ENCODE results near the gene THOC5.

THOC5 gene

GRCh38 chr22:29574762-29575450, 21.3 kb upstream of the THOC5 start:
- Histone ChIP-seq H2BK12ac (ENCODE audit: low read length in 2 of 2) (no peak overlapping the region), H2AK5ac (ENCODE audit: low read length, severe bottlenecking) (no peak overlapping the region), H4K91ac (ENCODE audit: low read length) (no peak overlapping the region), H2AFZ (ENCODE audit: low read depth, low read length) (no peak overlapping the region), H3K23ac (ENCODE audit: low read length in 2 of 2) (no peak overlapping the region), H3K18ac (ENCODE audit: low read depth in 1 of 2, low read length in 2 of 2) (no peak overlapping the region), H3K9ac (ENCODE audit: low read length) (no peak overlapping the region), H3K4me3 (ENCODE audit: insufficient read depth in 1 of 2, low read depth in 1 of 2, low read length in 2 of 2) (no peak overlapping the region), H3K36me3 (ENCODE audit: control insufficient read depth in 1 of 2, insufficient read depth in 2 of 2, low read depth in 1 of 2, low read length in 2 of 2) (peaks cover 3 to 22% of the 10 kb centered on the region in 2 experiments), H3K27me3 (ENCODE audit: control insufficient read depth in 1 of 2, insufficient read depth in 1 of 2, low read length in 2 of 2) (no peaks in the 10 kb centered on the region), H3K14ac (ENCODE audit: low read length in 2 of 2) (no peak overlapping the region), H2BK5ac (ENCODE audit: low read depth, low read length, poor library complexity, severe bottlenecking) (no peak overlapping the region), H4K8ac (ENCODE audit: low read length) (no peak overlapping the region), H3K79me1 (replicated peaks; ENCODE audit: low read length, poor library complexity, severe bottlenecking) (peaks cover 22% of the 10 kb centered on the region), H3K4me2 (ENCODE audit: low read length, poor library complexity, severe bottlenecking) (no peak overlapping the region), H3K4me1 (ENCODE audit: control insufficient read depth, insufficient read depth, low read depth, low read length) (peaks cover 5% of the 10 kb centered on the region), H3K27ac (ENCODE audit: low read length, poor library complexity, severe bottlenecking) (no peak overlapping the region), H2BK120ac (ENCODE audit: low read depth, low read length) (no peak overlapping the region), H2BK15ac (ENCODE audit: low read depth, poor library complexity, severe bottlenecking) (no peak overlapping the region), H3K9me3 (ENCODE audit: control insufficient read depth, low read length) (no peaks in the 10 kb centered on the region), H3K4ac (ENCODE audit: low read depth in 1 of 2, low read length in 2 of 2) (no peak overlapping the region)
- no peak for DNase-seq
- 98% methylated on average over 6 of the region's 7 CpGs for WGBS

- Histone ChIP-seq H3K4me1 (ENCODE audit: control insufficient read depth, insufficient read depth, low read depth, low read length) (peaks cover 1% of the 10 kb centered on the region), H3K79me1 (replicated peaks; ENCODE audit: low read length, poor library complexity, severe bottlenecking) (peaks cover 11% of the 10 kb centered on the region), H3K27ac (ENCODE audit: low read length, poor library complexity, severe bottlenecking) (no peak overlapping the region), H3K4ac (ENCODE audit: low read depth in 1 of 2, low read length in 2 of 2) (no peak overlapping the region), H4K8ac (ENCODE audit: low read length) (no peak overlapping the region), H2BK12ac (ENCODE audit: low read length in 2 of 2) (no peak overlapping the region), H3K23ac (ENCODE audit: low read length in 2 of 2) (no peak overlapping the region), H3K9me3 (ENCODE audit: control insufficient read depth, low read length) (no peaks in the 10 kb centered on the region), H3K4me3 (ENCODE audit: insufficient read depth in 1 of 2, low read depth in 1 of 2, low read length in 2 of 2) (no peak overlapping the region), H2AFZ (ENCODE audit: low read depth, low read length) (no peak overlapping the region), H3K9ac (ENCODE audit: low read length) (no peak overlapping the region), H2BK120ac (ENCODE audit: low read depth, low read length) (no peak overlapping the region), H3K18ac (ENCODE audit: low read depth in 1 of 2, low read length in 2 of 2) (no peak overlapping the region), H3K14ac (ENCODE audit: low read length in 2 of 2) (no peak overlapping the region), H4K91ac (ENCODE audit: low read length) (no peak overlapping the region), H3K36me3 (ENCODE audit: control insufficient read depth in 1 of 2, insufficient read depth in 2 of 2, low read depth in 1 of 2, low read length in 2 of 2) (peaks cover 21 to 51% of the 10 kb centered on the region in 2 experiments), H2BK5ac (ENCODE audit: low read depth, low read length, poor library complexity, severe bottlenecking) (no peak overlapping the region), H2AK5ac (ENCODE audit: low read length, severe bottlenecking) (no peak overlapping the region), H3K27me3 (ENCODE audit: control insufficient read depth in 1 of 2, insufficient read depth in 1 of 2, low read length in 2 of 2) (no peaks in the 10 kb centered on the region), H3K4me2 (ENCODE audit: low read length, poor library complexity, severe bottlenecking) (no peak overlapping the region), H2BK15ac (ENCODE audit: low read depth, poor library complexity, severe bottlenecking) (no peak overlapping the region)
- WGBS: 74% methylated on average over 2 of the region's 2 CpGs
- DNase-seq: no peak
Measured at GRCh38 chr22:29570912-29571549, 17.5 kb upstream of the THOC5 start.

GRCh38 chr22:29570456-29570855, 16.9 kb upstream of the THOC5 start:
- Histone ChIP-seq H2BK12ac (ENCODE audit: low read length in 2 of 2) (no peak overlapping the region), H3K27ac (ENCODE audit: low read length, poor library complexity, severe bottlenecking) (no peak overlapping the region), H3K23ac (ENCODE audit: low read length in 2 of 2) (no peak overlapping the region), H3K4me3 (ENCODE audit: insufficient read depth in 1 of 2, low read depth in 1 of 2, low read length in 2 of 2) (no peak overlapping the region), H2AK5ac (ENCODE audit: low read length, severe bottlenecking) (no peak overlapping the region), H3K9me3 (ENCODE audit: control insufficient read depth, low read length) (no peaks in the 10 kb centered on the region), H3K4ac (ENCODE audit: low read depth in 1 of 2, low read length in 2 of 2) (no peak overlapping the region), H3K4me2 (ENCODE audit: low read length, poor library complexity, severe bottlenecking) (no peak overlapping the region), H3K18ac (ENCODE audit: low read depth in 1 of 2, low read length in 2 of 2) (no peak overlapping the region), H2BK5ac (ENCODE audit: low read depth, low read length, poor library complexity, severe bottlenecking) (no peak overlapping the region), H3K27me3 (ENCODE audit: control insufficient read depth in 1 of 2, insufficient read depth in 1 of 2, low read length in 2 of 2) (no peaks in the 10 kb centered on the region), H4K8ac (ENCODE audit: low read length) (no peak overlapping the region), H3K14ac (ENCODE audit: low read length in 2 of 2) (no peak overlapping the region), H3K36me3 (ENCODE audit: control insufficient read depth in 1 of 2, insufficient read depth in 2 of 2, low read depth in 1 of 2, low read length in 2 of 2) (peaks cover 26 to 51% of the 10 kb centered on the region in 2 experiments), H3K79me1 (replicated peaks; ENCODE audit: low read length, poor library complexity, severe bottlenecking) (peaks cover 11% of the 10 kb centered on the region), H2BK120ac (ENCODE audit: low read depth, low read length) (no peak overlapping the region), H4K91ac (ENCODE audit: low read length) (no peak overlapping the region), H2AFZ (ENCODE audit: low read depth, low read length) (no peak overlapping the region), H3K4me1 (ENCODE audit: control insufficient read depth, insufficient read depth, low read depth, low read length) (peaks cover 1% of the 10 kb centered on the region), H3K9ac (ENCODE audit: low read length) (no peak overlapping the region), H2BK15ac (ENCODE audit: low read depth, poor library complexity, severe bottlenecking) (no peak overlapping the region)
- 95% methylated on average over 7 of the region's 7 CpGs for WGBS
- DNase-seq: no peak

- Histone ChIP-seq H2BK15ac (ENCODE audit: low read depth, poor library complexity, severe bottlenecking) (no peak overlapping the region), H2BK12ac (ENCODE audit: low read length in 2 of 2) (no peak overlapping the region), H3K4me3 (ENCODE audit: insufficient read depth in 1 of 2, low read depth in 1 of 2, low read length in 2 of 2) (no peak overlapping the region), H3K36me3 (ENCODE audit: control insufficient read depth in 1 of 2, insufficient read depth in 2 of 2, low read depth in 1 of 2, low read length in 2 of 2) (peaks cover 35 to 62% of the 10 kb centered on the region in 2 experiments), H4K91ac (ENCODE audit: low read length) (no peak overlapping the region), H3K9me3 (ENCODE audit: control insufficient read depth, low read length) (no peaks in the 10 kb centered on the region), H3K23ac (ENCODE audit: low read length in 2 of 2) (no peak overlapping the region), H3K27me3 (ENCODE audit: control insufficient read depth in 1 of 2, insufficient read depth in 1 of 2, low read length in 2 of 2) (no peaks in the 10 kb centered on the region), H3K14ac (ENCODE audit: low read length in 2 of 2) (no peak overlapping the region), H2AK5ac (ENCODE audit: low read length, severe bottlenecking) (no peak overlapping the region), H3K79me1 (replicated peaks; ENCODE audit: low read length, poor library complexity, severe bottlenecking) (peaks cover 11% of the 10 kb centered on the region), H4K8ac (ENCODE audit: low read length) (no peak overlapping the region), H3K4ac (ENCODE audit: low read depth in 1 of 2, low read length in 2 of 2) (no peak overlapping the region), H2BK120ac (ENCODE audit: low read depth, low read length) (no peak overlapping the region), H2BK5ac (ENCODE audit: low read depth, low read length, poor library complexity, severe bottlenecking) (no peak overlapping the region), H3K18ac (ENCODE audit: low read depth in 1 of 2, low read length in 2 of 2) (no peak overlapping the region), H3K9ac (ENCODE audit: low read length) (no peak overlapping the region), H3K4me2 (ENCODE audit: low read length, poor library complexity, severe bottlenecking) (no peak overlapping the region), H3K27ac (ENCODE audit: low read length, poor library complexity, severe bottlenecking) (no peak overlapping the region), H2AFZ (ENCODE audit: low read depth, low read length) (no peak overlapping the region), H3K4me1 (ENCODE audit: control insufficient read depth, insufficient read depth, low read depth, low read length) (no peaks in the 10 kb centered on the region)
- WGBS: 96% methylated on average over 7 of the region's 7 CpGs
- no peak for DNase-seq
Measured at GRCh38 chr22:29569011-29569678, 15.6 kb upstream of the THOC5 start.
